Stimulated activated CD4-positive, alpha-beta T cell treated with anti-CD3 and anti-CD28 coated beads, TNF-alpha, amount 100 ng/mL, for 24 hours (primary cell): Measurements from ENCODE around the gene APC.

Experiments used
- DNase-seq, 3 experiments: peaks; one replicate each; pipeline ENCODE4 v3.0.0-alpha.2; 2020; ENCODE audit warnings: low read depth in 3 of 3

Gene APC

GRCh38 chr5:112737463-112738190 lies at the start of gene APC:
Gene APC (plus strand): TSS chr5:112737885. CDS start chr5:112754891, 17,006 bp downstream.
- DNase-seq: peak; percentile 65 to 86 (median 67)

- DNase-seq: no peak
Observed at GRCh38 chr5:112689155-112689909, 48.4 kb upstream of the APC start.

- no peak for DNase-seq
Observed at GRCh38 chr5:112690605-112691338, 46.9 kb upstream of the APC start.

GRCh38 chr5:112691339-112691680 lies 46.4 kb upstream of the APC start:
- no peak for DNase-seq

- DNase-seq: no peak
Observed at GRCh38 chr5:112691758-112692157, 45.9 kb upstream of the APC start.

DNA sequence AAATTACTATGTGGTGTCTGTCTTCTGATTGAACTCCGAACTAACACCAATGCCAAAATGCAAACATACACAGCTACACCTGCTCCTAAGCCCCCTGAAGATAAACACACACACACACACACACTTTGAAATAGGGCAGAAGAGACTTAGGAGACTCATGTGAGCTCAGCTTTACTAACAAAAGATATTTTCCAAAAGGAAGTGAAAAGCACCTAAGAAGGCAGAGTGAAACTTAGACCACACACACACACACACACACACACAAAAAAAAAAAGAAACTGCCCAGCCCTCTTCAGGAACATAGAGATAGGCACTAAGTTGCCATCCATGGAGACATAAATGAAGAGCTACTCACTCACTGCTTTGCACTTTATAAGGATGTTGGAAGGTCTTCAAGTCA lies 45.2 kb upstream of the APC start:
- DNase-seq: no peak

DNA sequence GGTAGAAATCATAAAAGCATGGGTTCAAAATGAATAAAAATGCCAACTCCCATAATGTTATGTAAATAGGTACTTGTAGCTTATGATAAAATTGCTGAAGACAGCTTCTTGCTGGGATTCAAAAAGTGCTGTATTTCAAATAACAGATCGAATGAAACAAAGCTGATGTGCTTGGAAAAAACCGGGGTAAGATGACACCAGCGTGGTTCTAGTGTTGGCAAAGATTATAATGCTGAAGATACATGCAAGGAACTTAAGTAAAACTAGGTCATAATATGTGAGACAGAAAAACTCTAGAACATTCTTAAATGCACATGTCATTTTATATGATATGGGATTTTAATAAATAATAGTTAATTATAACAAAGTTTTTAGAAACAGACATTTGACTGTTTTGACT lies 44.4 kb upstream of the APC start:
- no peak for DNase-seq

GRCh38 chr5:112694853-112695709 lies 42.6 kb upstream of the APC start:
- no peak for DNase-seq

DNA sequence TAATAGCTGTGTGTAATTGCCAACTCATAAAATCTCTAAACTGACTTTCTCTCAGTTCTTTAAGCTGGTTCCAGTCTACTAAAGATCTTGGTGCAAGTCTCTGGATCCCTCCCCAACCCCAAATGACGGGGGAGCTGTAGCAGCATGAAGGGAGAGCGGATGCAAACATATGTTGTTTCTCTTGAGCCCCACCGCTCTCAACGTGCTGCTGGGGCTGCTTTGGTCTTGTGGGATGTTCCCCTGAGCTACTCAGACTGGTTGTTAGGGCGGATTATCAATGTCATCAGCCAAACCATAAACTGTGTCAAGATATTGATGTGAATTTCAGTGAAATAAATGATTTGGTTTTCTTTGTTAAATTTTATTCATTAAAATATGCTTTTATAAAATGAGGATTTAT lies 40.9 kb upstream of the APC start:
- no peak for DNase-seq

DNA sequence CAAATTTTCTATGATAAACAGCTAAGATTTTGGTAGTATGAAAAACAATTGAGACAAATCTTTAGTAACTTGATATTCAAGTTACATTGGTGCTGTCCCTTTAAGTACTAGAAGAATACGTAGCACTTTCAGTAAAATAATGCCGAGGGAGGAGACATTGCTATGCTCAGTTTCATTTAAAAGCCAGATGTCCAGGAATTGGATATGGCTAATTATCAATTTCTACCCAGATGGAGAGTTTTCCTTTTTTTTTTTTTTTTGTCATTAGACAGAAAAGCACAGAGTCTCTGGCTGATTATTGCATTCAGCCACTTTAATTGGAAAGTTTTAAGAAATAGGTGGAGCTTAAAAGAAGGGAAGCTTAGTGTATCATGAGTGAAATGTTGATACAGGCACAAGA lies 40.4 kb upstream of the APC start:
- DNase-seq: no peak

GRCh38 chr5:112697833-112698232 lies 39.9 kb upstream of the APC start:
- DNase-seq: no peak

DNA sequence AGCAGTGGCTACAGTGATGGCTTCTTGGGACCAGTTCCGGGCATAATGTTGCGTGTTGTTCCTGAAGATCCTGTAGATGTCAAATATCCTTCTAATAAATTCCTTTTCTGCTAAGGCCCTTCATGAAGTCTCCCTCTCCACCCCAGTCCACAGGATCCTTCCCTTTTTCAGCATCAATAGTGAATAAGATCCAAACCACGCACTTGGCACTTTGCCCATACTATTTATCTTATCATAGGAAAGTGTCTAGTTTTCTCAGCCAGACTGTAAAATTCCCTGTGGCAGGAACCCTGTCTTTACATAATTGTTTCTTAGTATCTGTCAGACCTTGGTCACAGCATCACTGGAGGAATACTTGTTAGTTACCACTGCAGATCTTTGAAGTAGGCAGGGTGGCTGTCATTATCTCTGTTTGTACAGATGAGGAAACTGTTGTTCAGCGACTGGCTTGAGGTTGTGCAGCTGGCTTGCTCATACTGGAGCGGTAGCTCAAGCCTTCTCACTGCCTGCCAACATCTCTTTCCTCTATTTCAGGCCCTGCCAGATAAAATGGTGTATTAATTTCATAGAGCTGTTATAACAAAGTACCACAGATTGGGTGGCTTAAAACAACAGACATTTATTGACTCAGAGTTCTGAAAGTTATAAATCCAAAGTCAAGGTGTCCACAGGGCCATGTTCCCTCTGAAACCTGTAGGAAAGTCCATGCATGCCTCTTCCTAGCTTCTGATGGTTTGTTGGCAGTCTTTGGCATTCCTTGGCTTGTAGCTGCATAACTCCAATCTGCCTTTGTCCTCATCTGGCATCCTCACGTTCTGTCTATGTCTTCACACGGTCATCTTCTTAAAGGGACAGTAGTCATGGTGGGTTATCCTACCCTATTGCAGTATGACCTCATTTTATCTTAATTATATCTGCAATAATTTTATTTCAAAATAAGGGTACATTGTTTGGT lies 33.5 kb upstream of the APC start:
- no peak for DNase-seq

- no peak for DNase-seq
Observed at GRCh38 chr5:112706446-112707016, 31.2 kb upstream of the APC start.

GRCh38 chr5:112707187-112708102 lies 30.2 kb upstream of the APC start:
- DNase-seq: peak; percentile 93 to 95 (median 95)

DNA sequence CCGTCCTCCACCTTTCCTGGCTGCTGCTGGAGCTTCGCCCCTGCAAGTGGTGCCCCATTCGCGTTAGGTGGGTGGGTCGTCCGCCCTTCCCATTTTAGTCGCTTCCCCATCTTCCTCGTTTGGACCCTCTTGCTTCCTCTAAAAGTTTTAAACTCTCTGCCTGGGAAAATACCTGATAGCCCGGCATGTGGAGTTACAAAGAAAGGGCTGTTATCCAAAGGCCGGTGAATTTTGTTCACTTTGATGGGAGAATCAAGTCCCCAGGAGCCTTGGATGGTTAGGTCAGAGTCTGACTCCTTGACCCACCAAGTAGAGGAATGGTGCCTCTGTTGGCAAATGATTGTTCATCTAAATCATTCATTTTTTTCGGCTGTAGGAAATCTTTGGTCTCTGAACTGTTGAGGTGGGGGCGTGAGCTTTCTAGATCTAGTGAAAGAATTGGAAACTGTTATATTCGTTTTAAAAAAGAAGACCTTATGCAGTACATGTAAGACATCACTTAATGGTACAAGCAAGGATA lies 29.5 kb upstream of the APC start:
- no peak for DNase-seq

DNA sequence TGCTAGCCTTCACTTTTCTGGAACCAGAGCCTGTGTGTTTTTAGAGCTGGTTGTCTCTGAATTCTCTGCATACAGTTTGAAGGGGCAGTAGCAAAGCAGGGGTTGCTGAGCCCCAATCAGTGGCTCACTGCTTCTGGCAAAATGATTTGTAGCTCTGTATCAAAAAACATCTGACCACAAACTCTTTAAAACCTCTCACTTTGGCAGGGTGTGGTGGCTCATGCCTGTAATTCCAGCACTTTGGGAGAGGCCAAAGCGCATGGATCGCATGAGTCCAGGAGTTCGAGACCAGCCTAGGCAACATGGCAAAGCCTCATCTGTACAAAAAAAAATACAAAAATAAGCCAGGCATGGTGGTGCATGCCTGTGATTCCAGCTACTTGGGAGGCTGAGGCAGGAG lies 28.3 kb upstream of the APC start:
- DNase-seq: no peak

DNA sequence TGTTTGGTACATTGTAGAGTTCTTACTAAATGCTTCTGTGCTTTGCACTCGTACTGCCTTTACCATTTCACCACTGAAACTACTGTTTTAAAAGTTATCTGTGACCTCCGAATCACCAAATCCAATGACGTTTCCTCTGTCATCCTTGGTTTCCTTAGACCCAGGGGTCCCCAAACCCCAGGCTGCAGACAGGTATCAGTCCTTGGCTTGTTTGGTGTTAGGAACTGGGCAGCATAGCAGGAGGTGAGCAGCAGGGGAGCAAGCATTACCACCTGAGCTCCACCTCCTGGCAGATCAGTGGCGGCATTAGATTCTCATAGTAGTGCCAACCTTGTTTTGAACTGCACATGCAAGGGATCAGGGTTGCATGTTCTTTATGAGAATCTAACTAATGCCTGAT lies 26.8 kb upstream of the APC start:
- DNase-seq: no peak

GRCh38 chr5:112711436-112711835 lies 26.2 kb upstream of the APC start:
- DNase-seq: no peak

DNA sequence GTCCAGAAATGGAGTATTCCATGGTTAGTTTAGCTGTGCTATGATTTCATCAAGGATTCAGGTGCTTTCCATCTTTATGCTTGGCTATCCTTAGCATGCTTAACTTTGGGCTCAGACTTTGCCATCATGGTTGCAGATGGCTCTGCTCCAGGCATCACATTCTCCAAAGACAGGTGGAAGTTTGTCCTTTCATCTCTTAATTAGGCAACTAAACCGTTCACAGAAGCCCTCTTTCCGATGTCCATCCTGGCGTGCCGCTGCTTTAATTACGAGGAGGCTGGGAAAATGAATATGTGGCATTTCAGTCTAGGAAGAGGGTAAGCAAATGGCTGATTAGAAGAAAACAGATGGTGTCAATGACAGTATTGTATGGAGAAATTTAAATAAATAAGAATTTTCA lies 24.5 kb upstream of the APC start:
- no peak for DNase-seq
